RKO (cell line): ENCODE data around the gene RNU2-1.
A peak's percentile ranks its signal among the peaks of the same experiment; 100 is the strongest.
"Not testable (repeated sequence)": the region's sequence is repeated elsewhere in the genome, so short reads cannot be mapped to it uniquely, and the experiment has no call there.

Source experiments
- DNase-seq: peaks from one replicate; pipeline ENCODE4 v3.0.0-alpha.2; 2016; ENCODE audit warnings: low spot score

Gene RNU2-1

GRCh38 chr17:43233877-43234276 is at the start of gene RNU2-1:
RNU2-1 (minus strand) TSS chr17:43233977.
- not testable (repeated sequence) for DNase-seq

- DNase-seq, result not testable (repeated sequence)
These were observed 39.1 kb upstream of the RNU2-1 start for GRCh38 chr17:43272914-43273313.

DNA sequence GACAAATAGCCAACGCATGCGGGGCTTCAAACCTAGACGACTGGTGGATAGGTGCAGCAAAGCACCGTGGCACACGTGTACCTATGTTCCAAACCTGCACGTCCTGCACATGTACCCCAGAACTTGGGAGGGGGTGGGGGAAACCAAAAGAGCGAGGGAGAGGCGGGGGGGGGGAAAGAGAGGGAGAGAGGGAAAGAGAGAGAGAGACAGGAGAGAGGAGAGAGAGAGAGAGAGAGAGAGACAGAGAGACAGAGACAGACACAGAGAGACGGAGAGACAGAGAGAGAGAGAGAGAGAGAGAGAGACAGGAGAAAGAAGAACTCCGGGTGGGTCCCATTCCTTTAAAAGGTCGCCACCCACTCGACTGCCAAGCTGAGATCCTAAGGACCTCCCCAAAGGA is 38.7 kb upstream of the RNU2-1 start:
- DNase-seq, result not testable (repeated sequence)

DNA sequence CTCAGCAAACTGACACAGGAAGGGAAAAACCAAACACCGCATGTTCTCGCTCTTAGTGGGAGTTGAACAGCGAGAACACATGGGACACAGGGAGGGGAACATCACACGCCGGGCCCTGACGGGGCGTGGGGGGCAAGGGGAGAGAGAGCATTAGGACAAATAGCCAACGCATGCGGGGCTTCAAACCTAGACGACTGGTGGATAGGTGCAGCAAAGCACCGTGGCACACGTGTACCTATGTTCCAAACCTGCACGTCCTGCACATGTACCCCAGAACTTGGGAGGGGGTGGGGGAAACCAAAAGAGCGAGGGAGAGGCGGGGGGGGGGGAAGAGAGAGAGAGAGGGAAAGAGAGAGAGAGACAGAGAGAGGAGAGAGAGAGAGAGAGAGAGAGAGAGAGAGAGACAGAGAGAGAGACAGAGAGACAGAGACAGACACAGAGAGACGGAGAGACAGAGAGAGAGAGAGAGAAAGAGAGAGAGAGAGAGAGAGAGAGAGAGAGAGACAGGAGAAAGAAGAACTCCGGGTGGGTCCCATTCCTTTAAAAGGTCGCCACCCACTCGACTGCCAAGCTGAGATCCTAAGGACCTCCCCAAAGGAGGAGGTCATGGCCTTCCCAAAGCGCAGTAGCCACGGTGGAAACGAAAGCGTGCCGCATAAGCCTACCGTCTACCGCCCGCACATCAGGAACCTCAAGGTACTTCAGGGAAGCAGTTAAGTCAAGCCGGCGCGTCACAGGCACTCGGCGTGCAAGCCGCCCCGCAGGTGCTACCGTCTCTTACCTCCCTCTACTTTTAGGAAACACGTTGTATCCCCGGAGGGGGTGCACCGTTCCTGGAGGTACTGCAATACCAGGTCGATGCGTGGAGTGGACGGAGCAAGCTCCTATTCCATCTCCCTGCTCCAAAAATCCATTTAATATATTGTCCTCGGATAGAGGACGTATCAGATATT is 37.1 kb upstream of the RNU2-1 start:
- not testable (repeated sequence) for DNase-seq

GRCh38 chr17:43246456-43246855 is 12.7 kb upstream of the RNU2-1 start:
- not testable (repeated sequence) for DNase-seq

DNA sequence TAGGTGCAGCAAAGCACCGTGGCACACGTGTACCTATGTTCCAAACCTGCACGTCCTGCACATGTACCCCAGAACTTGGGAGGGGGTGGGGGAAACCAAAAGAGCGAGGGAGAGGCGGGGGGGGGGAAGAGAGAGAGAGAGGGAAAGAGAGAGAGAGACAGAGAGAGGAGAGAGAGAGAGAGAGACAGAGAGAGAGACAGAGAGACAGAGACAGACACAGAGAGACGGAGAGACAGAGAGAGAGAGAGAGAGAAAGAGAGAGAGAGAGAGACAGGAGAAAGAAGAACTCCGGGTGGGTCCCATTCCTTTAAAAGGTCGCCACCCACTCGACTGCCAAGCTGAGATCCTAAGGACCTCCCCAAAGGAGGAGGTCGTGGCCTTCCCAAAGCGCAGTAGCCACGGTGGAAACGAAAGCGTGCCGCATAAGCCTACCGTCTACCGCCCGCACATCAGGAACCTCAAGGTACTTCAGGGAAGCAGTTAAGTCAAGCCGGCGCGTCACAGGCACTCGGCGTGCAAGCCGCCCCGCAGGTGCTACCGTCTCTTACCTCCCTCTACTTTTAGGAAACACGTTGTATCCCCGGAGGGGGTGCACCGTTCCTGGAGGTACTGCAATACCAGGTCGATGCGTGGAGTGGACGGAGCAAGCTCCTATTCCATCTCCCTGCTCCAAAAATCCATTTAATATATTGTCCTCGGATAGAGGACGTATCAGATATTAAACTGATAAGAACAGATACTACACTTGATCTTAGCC is 7.0 kb upstream of the RNU2-1 start:
- not testable (repeated sequence) for DNase-seq

GRCh38 chr17:43239597-43239996 is 5.8 kb upstream of the RNU2-1 start:
- DNase-seq, result not testable (repeated sequence)

DNA sequence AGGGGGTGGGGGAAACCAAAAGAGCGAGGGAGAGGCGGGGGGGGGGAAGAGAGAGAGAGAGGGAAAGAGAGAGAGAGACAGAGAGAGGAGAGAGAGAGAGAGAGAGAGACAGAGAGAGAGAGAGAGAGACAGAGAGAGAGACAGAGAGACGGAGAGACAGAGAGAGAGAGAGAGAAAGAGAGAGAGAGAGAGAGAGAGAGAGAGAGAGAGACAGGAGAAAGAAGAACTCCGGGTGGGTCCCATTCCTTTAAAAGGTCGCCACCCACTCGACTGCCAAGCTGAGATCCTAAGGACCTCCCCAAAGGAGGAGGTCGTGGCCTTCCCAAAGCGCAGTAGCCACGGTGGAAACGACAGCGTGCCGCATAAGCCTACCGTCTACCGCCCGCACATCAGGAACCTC is 514 bp downstream of the RNU2-1 start:
- DNase-seq, result not testable (repeated sequence)

GRCh38 chr17:43232021-43232699 is 1.6 kb downstream of the RNU2-1 start:
- DNase-seq, result peak; percentile 42

DNA sequence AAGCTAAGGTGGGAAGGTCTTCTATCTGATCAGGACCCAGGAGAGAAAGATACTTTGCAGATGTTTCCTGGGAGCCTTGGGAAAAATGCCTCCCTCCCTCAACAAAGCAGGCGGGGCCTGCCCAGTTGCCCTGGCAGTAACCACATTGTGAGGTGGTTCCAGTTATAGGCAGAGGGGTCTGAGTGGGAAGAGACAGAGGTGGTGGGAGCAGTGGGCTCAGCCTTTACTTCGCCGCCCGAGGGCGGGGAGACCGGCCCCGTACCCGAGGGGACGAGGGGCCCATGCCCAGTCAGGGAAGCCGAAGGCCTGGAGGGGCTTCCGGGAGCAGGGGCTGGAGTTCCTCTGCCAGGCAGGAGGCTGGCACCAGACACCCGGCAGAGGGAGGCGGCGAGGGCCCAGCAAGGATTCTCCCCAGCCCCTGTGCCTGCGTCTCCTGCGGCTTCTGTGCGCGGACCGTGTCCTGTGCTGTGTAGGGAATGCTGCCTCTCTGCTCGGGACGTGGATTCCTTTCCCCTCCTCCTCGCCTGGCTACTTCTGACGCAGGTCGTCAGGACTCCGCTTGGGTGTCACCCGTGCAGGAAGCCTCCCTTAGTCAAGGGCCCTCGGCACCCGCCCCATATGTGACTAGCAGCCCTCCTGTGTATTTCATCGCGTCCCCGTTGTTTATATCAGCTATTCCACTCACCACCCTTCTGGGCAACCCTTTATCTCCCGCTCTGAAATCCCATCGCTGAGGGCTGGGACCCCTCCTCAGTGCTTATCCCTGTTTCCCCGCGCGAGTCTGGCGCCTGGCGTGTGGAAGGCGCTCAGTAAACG is 2.4 kb downstream of the RNU2-1 start:
- not testable (repeated sequence) for DNase-seq

DNA sequence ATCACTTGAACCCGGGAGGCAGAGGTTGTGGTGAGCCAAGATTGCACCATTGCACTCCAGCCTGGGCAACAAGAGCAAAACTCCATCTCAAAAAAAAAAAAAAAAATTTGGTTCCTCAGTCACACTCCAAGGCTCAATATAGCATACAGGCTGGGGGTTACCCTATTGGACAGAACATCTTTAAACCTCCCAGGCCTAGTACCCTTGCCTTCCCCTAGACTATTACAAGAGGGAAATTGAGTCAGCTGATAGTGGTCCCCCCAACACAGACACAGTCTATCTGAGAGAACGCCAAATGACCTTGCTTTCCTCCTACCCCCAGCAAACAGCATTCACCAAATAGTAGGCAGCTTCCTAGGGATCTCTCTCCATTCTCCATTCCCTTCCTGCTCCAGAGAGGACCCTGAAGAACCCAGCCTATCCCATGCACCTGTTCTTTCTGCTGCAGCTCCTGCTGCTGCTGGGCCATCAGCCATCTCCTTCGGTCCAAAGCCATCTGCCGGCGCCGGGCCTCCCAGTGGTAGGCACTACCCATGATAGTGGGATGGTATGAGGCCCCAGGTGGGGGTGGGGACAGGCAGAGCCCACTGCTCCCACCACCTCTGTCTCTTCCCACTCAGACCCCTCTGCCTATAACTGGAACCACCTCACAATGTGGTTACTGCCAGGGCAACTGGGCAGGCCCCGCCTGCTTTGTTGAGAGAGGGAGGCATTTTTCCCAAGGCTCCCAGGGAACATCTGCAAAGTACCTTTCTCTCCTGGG is 5.6 kb downstream of the RNU2-1 start, which contains the start of gene CCDC200:
CCDC200 (minus strand) TSS at position 604 of the 763 bp plus-strand sequence; CDS start at position 535, 69 bp downstream.
- DNase-seq, result not testable (repeated sequence)

GRCh38 chr17:43226393-43226792 is 7.4 kb downstream of the RNU2-1 start:
- DNase-seq, result no peak

- no peak for DNase-seq
These were observed 9.6 kb downstream of the RNU2-1 start for GRCh38 chr17:43224146-43224705.

GRCh38 chr17:43220511-43221125 is 13.2 kb downstream of the RNU2-1 start:
- DNase-seq, result no peak

DNA sequence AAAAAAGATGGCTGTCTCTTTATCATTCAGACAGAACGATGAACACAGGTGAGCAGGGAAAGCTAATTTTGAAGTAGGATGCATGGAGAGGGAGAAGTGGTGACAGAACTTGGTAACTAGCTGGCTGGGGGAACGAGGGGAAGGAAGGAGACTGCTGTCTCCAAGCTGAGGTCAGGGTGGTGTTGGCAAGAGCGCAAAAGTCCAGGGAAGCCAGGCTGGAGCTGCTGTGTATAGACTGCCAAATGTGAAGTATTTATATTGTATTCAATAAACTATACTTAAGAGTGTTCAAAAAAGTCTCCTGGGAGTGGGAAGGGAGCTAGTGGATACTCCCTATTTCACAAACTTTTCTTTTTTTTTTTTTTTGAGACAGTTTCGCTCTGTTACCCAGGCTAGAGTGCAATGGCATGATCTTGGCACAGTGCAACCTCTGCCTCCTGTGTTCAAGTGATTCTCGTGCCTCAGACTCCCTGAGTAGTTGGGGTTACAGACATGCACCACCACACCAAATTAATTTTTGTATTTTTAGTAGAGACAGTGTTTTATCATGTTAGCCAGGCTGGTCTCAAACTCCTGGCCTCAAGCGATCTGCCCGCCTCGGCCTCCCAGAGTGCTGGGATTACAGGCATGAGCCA is 13.9 kb downstream of the RNU2-1 start:
- no peak for DNase-seq

DNA sequence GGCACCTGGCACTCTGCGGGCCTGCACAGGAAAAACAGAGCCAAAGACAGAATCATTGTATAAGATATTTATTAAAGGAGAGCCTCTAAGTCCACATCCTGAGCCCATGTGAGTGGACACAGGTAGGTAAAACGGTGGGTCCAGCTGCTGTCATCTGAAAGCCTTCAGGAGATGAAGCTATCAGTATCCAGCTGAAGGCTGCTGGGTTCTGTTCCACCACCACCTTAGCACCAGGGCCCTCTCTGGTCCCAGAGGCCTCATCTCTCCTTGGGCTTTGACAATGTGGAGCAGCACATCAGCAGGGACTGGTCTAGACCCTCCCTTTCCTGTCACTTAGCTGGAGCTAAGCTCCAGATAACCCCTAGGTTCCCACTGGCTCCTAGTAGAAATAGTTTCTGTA is 14.8 kb downstream of the RNU2-1 start:
- DNase-seq, result no peak

DNA sequence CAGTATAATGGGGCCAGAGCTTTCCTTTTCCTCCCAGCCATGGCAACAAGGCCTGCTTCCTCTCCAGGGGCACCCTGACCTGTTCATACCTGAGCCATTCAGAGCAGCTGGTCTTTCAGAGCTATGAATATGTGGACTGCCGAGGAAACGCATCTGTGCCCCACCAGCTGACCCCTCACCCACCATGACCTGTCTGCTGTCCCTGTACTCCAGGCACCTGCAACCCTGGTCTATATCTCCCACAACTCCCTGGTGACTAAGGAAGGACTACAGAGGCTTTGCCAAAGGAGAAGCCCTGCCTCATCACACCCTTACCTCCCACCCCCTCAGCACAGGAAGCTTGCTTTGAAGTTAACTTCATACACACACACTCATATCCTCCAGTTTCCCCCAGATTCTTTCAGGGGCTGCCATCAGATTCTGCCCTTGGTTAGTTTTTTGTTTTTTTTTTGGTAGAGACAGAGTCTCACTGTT is 16.1 kb downstream of the RNU2-1 start:
- DNase-seq, result no peak

DNA sequence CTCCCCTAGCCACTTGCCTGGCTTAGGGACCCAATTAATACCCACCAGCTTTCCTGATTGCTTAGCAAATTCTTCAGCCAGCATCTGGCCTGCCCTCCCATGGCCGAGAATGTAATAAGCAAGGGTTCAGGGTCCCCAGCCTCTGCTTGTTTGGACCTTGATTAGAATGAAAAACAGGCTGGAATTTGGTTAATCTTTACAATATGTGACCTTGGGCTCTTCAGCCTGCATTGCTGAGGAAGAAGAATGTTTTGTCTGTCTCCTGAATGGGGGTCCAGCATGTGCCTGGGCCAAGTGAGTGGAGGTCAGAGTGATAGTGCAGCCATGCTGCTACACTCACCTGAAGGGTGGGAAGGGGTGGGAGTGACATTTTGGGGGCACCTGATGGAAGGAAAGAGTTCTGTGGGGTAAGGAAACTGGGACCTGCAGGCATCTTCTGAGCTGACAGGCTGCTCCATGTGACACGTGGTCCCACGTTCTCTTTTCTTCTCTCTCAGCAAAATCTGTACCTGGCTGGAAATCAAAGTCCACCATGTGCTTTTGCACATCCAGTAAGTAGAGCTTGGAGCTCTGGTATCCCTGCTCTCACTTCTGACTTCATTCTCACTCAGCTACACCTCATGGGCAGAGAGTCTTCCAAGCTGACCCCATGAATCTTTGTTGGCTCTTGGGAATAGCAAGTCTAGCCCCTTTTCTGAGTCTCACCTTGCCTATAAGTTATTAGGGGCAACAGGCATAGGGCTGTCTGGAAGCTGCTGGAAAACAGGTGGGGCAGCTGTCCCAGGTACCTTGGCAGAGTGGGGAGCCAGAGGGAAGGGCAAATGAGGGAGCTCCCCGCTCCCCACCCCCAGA is 16.8 kb downstream of the RNU2-1 start:
- no peak for DNase-seq
